ENCODE measurements around the gene GABRG1. TPM values are rescaled to one million over a fixed set of nuclear protein-coding genes. Genes with fewer than 3 reads are reported as not detected.

The GABRG1 gene
- polyA plus RNA-seq, 2 of the 4 experiments (the other 2 are of a cell fraction): 0.01 TPM; not detected in 1

GRCh38 chr4:46051392-46051791 is 72.5 kb downstream of the GABRG1 start:
- CTCF ChIA-PET: no interaction called here
- no peak for ATAC-seq

GRCh38 chr4:46032056-46032455 is 91.8 kb downstream of the GABRG1 start:
- WGBS (ENCODE audit: missing lambda C conversion rate): 0% methylated on average over 1 of the region's 1 CpG
- no peak for ATAC-seq
- ChIA-PET CTCF (no interaction called here), POLR2A (no interaction called here)
- no peak for TF ChIP-seq BHLHE40 (IDR thresholded peaks at IDR 0.05; ENCODE audit: low read depth, low read length)
- no peak for TF ChIP-seq CBX8 (IDR thresholded peaks at IDR 0.05)
- TF ChIP-seq ZSCAN20 (CRISPR knock-in tag; IDR thresholded peaks at IDR 0.05): no peak
- no peak for TF ChIP-seq CBX2 (IDR thresholded peaks at IDR 0.05; ENCODE audit: borderline replicate concordance, low read depth)
- no peak for TF ChIP-seq PBX3 (IDR thresholded peaks at IDR 0.05)
- no peak for TF ChIP-seq MAX (IDR thresholded peaks at IDR 0.05)
- TF ChIP-seq RNF2 (IDR thresholded peaks at IDR 0.05; ENCODE audit: borderline replicate concordance, low read depth): no peak
- no peak overlapping the region for H3K27ac ChIP-seq
- DNase-seq (ENCODE audit: low read depth in 1 of 2, low spot score in 1 of 2): no peak
- no peak overlapping the region for H3K4me2 ChIP-seq
- no peak for FAIRE-seq
- no peaks in the 10 kb centered on the region for H3K9me3 ChIP-seq
- no peak overlapping the region for H3K4me3 ChIP-seq
- no peaks in the 10 kb centered on the region for H3K4me1 ChIP-seq

More at GRCh38 chr4:46051392-46051791, 72.5 kb downstream of the GABRG1 start:
- POLR2A ChIA-PET: no interaction called here
- Histone ChIP-seq H3K9me3 (no peaks in the 10 kb centered on the region), H3K4me1 (no peaks in the 10 kb centered on the region), H3K4me2 (no peak overlapping the region), H3K4me3 (no peak overlapping the region), H3K27ac (no peak overlapping the region)
- WGBS (ENCODE audit: missing lambda C conversion rate): 2% methylated on average over 2 of the region's 2 CpGs
- no peak for FAIRE-seq
- TF ChIP-seq HOXA7 (CRISPR knock-in tag; IDR thresholded peaks at IDR 0.05) (no peak), RARB (CRISPR knock-in tag; IDR thresholded peaks at IDR 0.05) (no peak), EHMT2 (IDR thresholded peaks at IDR 0.05; ENCODE audit: low read depth) (no peak), EHF (CRISPR knock-in tag; IDR thresholded peaks at IDR 0.05) (no peak), TP53 (CRISPR knock-in tag; IDR thresholded peaks at IDR 0.05) (no peak), ESRRA (IDR thresholded peaks at IDR 0.05; ENCODE audit: borderline replicate concordance, low read length) (no peak), E2F6 (IDR thresholded peaks at IDR 0.05; ENCODE audit: borderline replicate concordance, low read depth) (no peak), KDM1A (IDR thresholded peaks at IDR 0.05; ENCODE audit: low read depth) (no peak), PHF8 (IDR thresholded peaks at IDR 0.05; ENCODE audit: borderline replicate concordance, low read depth) (no peak), JUNB (IDR thresholded peaks at IDR 0.05) (no peak), ZSCAN20 (CRISPR knock-in tag; IDR thresholded peaks at IDR 0.05) (no peak), CBX2 (IDR thresholded peaks at IDR 0.05; ENCODE audit: borderline replicate concordance, low read depth) (no peak), BHLHE40 (IDR thresholded peaks at IDR 0.05; ENCODE audit: low read depth, low read length) (no peak), HOXB5 (CRISPR knock-in tag; IDR thresholded peaks at IDR 0.05) (no peak), CTCF (IDR thresholded peaks at IDR 0.05) (no peak), FOSB (CRISPR knock-in tag; IDR thresholded peaks at IDR 0.05) (no peak)
- no peak for DNase-seq (ENCODE audit: low read depth in 1 of 2, low spot score in 1 of 2)

GRCh38 chr4:46016306-46016705 is 107.5 kb downstream of the GABRG1 start:
- no peak overlapping the region for H3K4me2 ChIP-seq
- no peak for ATAC-seq
- CTCF ChIA-PET: no interaction called here

More at GRCh38 chr4:46016306-46016705, 107.5 kb downstream of the GABRG1 start:
- Histone ChIP-seq H3K9me3 (no peaks in the 10 kb centered on the region), H3K4me1 (no peaks in the 10 kb centered on the region), H3K4me3 (no peak overlapping the region), H3K27ac (no peak overlapping the region)
- POLR2A ChIA-PET: no interaction called here
- TF ChIP-seq HES2 (IDR thresholded peaks at IDR 0.05): no peak
- no peak for TF ChIP-seq RNF2 (IDR thresholded peaks at IDR 0.05; ENCODE audit: borderline replicate concordance, low read depth)
- TF ChIP-seq REST (IDR thresholded peaks at IDR 0.05): peak; percentile 78
- TF ChIP-seq CBX8 (IDR thresholded peaks at IDR 0.05): no peak
- no peak for TF ChIP-seq ZSCAN20 (CRISPR knock-in tag; IDR thresholded peaks at IDR 0.05)
- DNase-seq (ENCODE audit: low read depth in 1 of 2, low spot score in 1 of 2) (no peak), FAIRE-seq (no peak)

Data from A549 (cell line).